HepG2 (cell line): ENCODE data around the gene LAMTOR2. TPM values are rescaled to one million over a fixed set of nuclear protein-coding genes. Genes with fewer than 3 reads are reported as not detected.
A peak's percentile ranks its signal among the peaks of the same experiment; 100 is the strongest.

Experiments
- ATM ChIP-seq: fragments of 450-650 bp; IDR thresholded peaks from 2 replicates; pipeline ENCODE4 v1.7.1; 2017; ENCODE audit warnings: mild to moderate bottlenecking, borderline replicate concordance
- GABPB1 ChIP-seq: IDR thresholded peaks from 2 replicates; pipeline ENCODE4 v1.6.1; 2016; ENCODE audit warnings: mild to moderate bottlenecking, missing genetic modification reagents, moderate library complexity, missing compliant biosample characterization
- HNF4A ChIP-seq: sonication (generic); formaldehyde crosslinking; IDR thresholded peaks from 2 replicates; pipeline ENCODE4 v1.4.0; 2020; ENCODE audit warnings: missing genetic modification reagents
- HOXA3 ChIP-seq: sonication (generic); formaldehyde crosslinking; IDR thresholded peaks from 2 replicates; pipeline ENCODE4 v1.5.0; 2020; ENCODE audit warnings: missing genetic modification reagents
- JUNB ChIP-seq: sonication (generic); formaldehyde crosslinking; IDR thresholded peaks from 2 replicates; pipeline ENCODE4 v1.8.0; 2022; ENCODE audit warnings: missing genetic modification reagents, mild to moderate bottlenecking, borderline replicate concordance
- MTF2 ChIP-seq: sonication (generic); formaldehyde crosslinking; IDR thresholded peaks from 2 replicates; pipeline ENCODE4 v1.5.0; 2020; ENCODE audit warnings: missing genetic modification reagents, borderline replicate concordance
- NFYC ChIP-seq: IDR thresholded peaks from 2 replicates; pipeline ENCODE4 v1.6.1; 2016; ENCODE audit warnings: missing genetic modification reagents, missing compliant biosample characterization
- NPAS2 ChIP-seq: sonication (generic); formaldehyde crosslinking; IDR thresholded peaks from 2 replicates; pipeline ENCODE4 v1.8.0; 2022; ENCODE audit warnings: mild to moderate bottlenecking, missing genetic modification reagents, borderline replicate concordance
- PHB2 ChIP-seq: fragments of 450-650 bp; IDR thresholded peaks from 2 replicates; pipeline ENCODE4 v1.6.1; 2018; ENCODE audit not compliant: partially characterized antibody
- PRMT3 ChIP-seq: sonication (generic); formaldehyde crosslinking; IDR thresholded peaks from 2 replicates; pipeline ENCODE4 v1.8.1; 2022; ENCODE audit warnings: low read depth, mild to moderate bottlenecking, moderate library complexity, missing genetic modification reagents, borderline replicate concordance
- SNAPC2 ChIP-seq: sonication (generic); formaldehyde crosslinking; IDR thresholded peaks from 2 replicates; pipeline ENCODE4 v1.8.1; 2022; ENCODE audit warnings: mild to moderate bottlenecking, missing genetic modification reagents
- SRF ChIP-seq: IDR thresholded peaks from 2 replicates; pipeline ENCODE4 v1.6.1; 2011; ENCODE audit warnings: mild to moderate bottlenecking, low read depth, low read length, moderate library complexity
- XRCC5 ChIP-seq: fragments of 200-400 bp; formaldehyde crosslinking; optimal IDR thresholded peaks from 2 replicates; pipeline ENCODE3; 2017; ENCODE audit warnings: mild to moderate bottlenecking, low read length
- ZNF367 ChIP-seq: sonication (generic); formaldehyde crosslinking; IDR thresholded peaks from 2 replicates; pipeline ENCODE4 v1.4.0; 2020; ENCODE audit warnings: missing genetic modification reagents, borderline replicate concordance
- ZNF547 ChIP-seq: sonication (generic); formaldehyde crosslinking; IDR thresholded peaks from 2 replicates; pipeline ENCODE4 v1.5.1; 2020; ENCODE audit warnings: mild to moderate bottlenecking, missing genetic modification reagents
- ZNF850 ChIP-seq: sonication (generic); formaldehyde crosslinking; conservative IDR thresholded peaks from 2 replicates; pipeline ENCODE4 v1.9.0; 2021; ENCODE audit warnings: mild to moderate bottlenecking, missing genetic modification reagents
- ZSCAN25 ChIP-seq: sonication (generic); formaldehyde crosslinking; IDR thresholded peaks from 2 replicates; pipeline ENCODE4 v1.8.0; 2022; ENCODE audit warnings: mild to moderate bottlenecking, missing genetic modification reagents
- polyA plus RNA-seq, 8 experiments: library from polyadenylated mRNA; depleted of rRNA in 3 of 8; stranded (reverse) in 7 of 8; unstranded in 1 of 8; fragments of >200 nt; fragmentation: Illumina TruSeq in 4 of 8; extraction: Trizol in 4 of 8; gene quantifications; 2 replicates each; pipeline versions ENCODE4 v1.2.1 to v1.2.3, GENCODE V29; 2011 to 2016; ENCODE audit warnings: low read depth in 4 of 8, missing spikeins in 1 of 8, mixed read lengths in 1 of 8; ENCODE audit not compliant: insufficient read depth in 1 of 8
- total RNA-seq, 5 experiments: library from RNA; depleted of rRNA; stranded (reverse); fragments of >200 nt; fragmentation: Illumina TruSeq; extraction: Trizol; gene quantifications; 2 replicates each; pipeline ENCODE4 v1.2.3, GENCODE V29; 2016; ENCODE audit warnings: low read depth in 1 of 5
- TF ChIP-seq, protein P1 (sequence below): conservative IDR thresholded peaks from 2 replicates; pipeline ENCODE4 v1.6.1; 2018; ENCODE audit warnings: missing genetic modification reagents
- TF ChIP-seq, protein P2 (sequence below): sonication (generic); formaldehyde crosslinking; IDR thresholded peaks from one replicate; pipeline ENCODE4 v1.5.1; 2020; ENCODE audit warnings: mild to moderate bottlenecking, missing genetic modification reagents; ENCODE audit errors: not compliant biosample characterization
- TF ChIP-seq, protein P3 (sequence below): sonication (generic); formaldehyde crosslinking; IDR thresholded peaks from 2 replicates; pipeline ENCODE4 v1.4.0; 2020; ENCODE audit warnings: missing genetic modification reagents

The LAMTOR2 gene
- total and polyA plus RNA-seq, 2 of the 13 experiments (the other 11 are each of a cell fraction or from before 2014, with no cell fraction given): 36.5 to 66.4 TPM

DNA sequence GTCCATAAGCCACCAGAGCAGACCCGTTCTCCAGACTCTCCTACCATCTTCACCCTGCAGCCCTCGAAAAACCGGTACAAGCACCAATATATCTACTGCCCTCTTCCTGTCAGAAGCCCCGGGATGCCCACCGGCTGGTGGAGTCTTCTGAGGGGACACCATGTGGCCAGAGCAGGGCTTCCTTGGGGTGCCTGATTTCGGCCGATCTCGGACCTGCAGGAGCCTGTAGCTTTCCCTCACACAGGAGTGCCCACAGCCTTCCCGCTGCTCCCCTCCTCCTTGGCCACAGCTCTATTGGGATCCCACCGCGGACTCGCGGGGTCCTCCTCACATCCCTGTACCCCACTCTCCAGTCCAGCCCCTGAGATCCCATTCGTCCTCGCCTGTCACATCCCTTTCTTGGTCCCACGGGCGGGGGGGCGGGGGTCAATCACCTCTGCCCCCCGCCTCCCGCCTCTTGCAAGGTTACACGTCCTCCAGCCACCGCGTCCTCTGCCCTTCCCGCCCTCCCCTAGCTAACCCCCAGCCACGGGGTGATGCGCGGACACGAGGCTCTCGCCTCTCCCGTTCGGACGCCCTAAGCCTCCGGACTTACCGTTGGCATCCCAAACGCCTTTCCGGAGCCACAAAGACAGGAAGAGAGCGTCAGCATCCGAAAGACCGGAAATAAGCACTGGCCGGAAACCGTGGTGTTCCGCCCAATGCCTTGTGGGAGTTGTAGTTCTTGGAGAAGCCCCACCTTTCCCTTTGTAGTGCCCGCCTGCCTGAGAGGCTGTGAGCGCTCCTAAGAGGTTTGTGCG is 34.1 kb upstream of the LAMTOR2 start, which contains the start of gene SSR2 (continued):
- no peak for TF ChIP-seq ZSCAN25
- TF ChIP-seq, protein P1, sequence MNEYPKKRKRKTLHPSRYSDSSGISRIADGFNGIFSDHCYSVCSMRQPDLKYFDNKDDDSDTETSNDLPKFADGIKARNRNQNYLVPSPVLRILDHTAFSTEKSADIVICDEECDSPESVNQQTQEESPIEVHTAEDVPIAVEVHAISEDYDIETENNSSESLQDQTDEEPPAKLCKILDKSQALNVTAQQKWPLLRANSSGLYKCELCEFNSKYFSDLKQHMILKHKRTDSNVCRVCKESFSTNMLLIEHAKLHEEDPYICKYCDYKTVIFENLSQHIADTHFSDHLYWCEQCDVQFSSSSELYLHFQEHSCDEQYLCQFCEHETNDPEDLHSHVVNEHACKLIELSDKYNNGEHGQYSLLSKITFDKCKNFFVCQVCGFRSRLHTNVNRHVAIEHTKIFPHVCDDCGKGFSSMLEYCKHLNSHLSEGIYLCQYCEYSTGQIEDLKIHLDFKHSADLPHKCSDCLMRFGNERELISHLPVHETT (CRISPR knock-in tag): no peak
- TF ChIP-seq HNF4A: no peak
- TF ChIP-seq NFYC (CRISPR knock-in tag): no peak; the same call in 1 of the 2 replicates
- TF ChIP-seq, protein P2, sequence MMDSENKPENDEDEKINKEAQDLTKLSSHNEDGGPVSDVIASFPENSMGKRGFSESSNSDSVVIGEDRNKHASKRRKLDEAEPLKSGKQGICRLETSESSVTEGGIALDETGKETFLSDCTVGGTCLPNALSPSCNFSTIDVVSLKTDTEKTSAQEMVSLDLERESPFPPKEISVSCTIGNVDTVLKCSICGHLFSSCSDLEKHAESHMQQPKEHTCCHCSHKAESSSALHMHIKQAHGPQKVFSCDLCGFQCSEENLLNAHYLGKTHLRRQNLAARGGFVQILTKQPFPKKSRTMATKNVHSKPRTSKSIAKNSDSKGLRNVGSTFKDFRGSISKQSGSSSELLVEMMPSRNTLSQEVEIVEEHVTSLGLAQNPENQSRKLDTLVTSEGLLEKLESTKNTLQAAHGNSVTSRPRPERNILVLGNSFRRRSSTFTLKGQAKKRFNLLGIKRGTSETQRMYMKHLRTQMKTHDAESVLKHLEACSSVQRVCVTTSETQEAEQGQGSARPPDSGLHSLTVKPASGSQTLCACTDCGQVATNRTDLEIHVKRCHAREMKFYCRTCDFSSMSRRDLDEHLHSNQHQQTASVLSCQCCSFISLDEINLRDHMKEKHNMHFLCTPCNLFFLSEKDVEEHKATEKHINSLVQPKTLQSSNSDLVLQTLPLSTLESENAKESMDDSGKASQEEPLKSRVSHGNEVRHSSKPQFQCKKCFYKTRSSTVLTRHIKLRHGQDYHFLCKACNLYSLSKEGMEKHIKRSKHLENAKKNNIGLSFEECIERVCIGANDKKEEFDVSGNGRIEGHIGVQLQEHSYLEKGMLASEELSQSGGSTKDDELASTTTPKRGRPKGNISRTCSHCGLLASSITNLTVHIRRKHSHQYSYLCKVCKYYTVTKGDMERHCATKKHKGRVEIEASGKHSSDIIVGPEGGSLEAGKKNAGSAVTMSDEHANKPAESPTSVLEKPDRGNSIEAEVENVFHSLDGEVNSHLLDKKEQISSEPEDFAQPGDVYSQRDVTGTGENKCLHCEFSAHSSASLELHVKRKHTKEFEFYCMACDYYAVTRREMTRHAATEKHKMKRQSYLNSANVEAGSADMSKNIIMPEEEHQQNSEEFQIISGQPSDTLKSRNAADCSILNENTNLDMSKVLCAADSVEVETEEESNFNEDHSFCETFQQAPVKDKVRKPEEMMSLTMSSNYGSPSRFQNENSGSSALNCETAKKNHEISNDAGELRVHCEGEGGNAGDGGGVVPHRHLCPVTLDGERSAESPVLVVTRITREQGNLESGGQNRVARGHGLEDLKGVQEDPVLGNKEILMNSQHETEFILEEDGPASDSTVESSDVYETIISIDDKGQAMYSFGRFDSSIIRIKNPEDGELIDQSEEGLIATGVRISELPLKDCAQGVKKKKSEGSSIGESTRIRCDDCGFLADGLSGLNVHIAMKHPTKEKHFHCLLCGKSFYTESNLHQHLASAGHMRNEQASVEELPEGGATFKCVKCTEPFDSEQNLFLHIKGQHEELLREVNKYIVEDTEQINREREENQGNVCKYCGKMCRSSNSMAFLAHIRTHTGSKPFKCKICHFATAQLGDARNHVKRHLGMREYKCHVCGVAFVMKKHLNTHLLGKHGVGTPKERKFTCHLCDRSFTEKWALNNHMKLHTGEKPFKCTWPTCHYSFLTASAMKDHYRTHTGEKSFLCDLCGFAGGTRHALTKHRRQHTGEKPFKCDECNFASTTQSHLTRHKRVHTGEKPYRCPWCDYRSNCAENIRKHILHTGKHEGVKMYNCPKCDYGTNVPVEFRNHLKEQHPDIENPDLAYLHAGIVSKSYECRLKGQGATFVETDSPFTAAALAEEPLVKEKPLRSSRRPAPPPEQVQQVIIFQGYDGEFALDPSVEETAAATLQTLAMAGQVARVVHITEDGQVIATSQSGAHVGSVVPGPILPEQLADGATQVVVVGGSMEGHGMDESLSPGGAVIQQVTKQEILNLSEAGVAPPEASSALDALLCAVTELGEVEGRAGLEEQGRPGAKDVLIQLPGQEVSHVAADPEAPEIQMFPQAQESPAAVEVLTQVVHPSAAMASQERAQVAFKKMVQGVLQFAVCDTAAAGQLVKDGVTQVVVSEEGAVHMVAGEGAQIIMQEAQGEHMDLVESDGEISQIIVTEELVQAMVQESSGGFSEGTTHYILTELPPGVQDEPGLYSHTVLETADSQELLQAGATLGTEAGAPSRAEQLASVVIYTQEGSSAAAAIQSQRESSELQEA (CRISPR knock-in tag): no peak
- no peak for TF ChIP-seq SNAPC2 (CRISPR knock-in tag)
- TF ChIP-seq PHB2: no peak
- no peak for TF ChIP-seq ZNF547
- no peak for TF ChIP-seq NPAS2 (CRISPR knock-in tag)
- no peak for TF ChIP-seq JUNB
- TF ChIP-seq, protein P3, sequence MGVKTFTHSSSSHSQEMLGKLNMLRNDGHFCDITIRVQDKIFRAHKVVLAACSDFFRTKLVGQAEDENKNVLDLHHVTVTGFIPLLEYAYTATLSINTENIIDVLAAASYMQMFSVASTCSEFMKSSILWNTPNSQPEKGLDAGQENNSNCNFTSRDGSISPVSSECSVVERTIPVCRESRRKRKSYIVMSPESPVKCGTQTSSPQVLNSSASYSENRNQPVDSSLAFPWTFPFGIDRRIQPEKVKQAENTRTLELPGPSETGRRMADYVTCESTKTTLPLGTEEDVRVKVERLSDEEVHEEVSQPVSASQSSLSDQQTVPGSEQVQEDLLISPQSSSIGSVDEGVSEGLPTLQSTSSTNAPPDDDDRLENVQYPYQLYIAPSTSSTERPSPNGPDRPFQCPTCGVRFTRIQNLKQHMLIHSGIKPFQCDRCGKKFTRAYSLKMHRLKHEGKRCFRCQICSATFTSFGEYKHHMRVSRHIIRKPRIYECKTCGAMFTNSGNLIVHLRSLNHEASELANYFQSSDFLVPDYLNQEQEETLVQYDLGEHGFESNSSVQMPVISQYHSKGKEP (CRISPR knock-in tag): no peak
- TF ChIP-seq HOXA3 (CRISPR knock-in tag): peak; percentile 68; the same call in 1 of the 2 replicates
- no peak for TF ChIP-seq XRCC5
- no peak for TF ChIP-seq MTF2 (CRISPR knock-in tag)
- TF ChIP-seq SRF: no peak
- peak; percentile 96 for TF ChIP-seq GABPB1 (CRISPR knock-in tag)
- TF ChIP-seq PRMT3 (CRISPR knock-in tag): no peak
- TF ChIP-seq ZNF367 (CRISPR knock-in tag): no peak
- TF ChIP-seq ZNF850 (CRISPR knock-in tag): no peak
- TF ChIP-seq ATM: no peak
